ENCODE data around the gene KARS1.

KARS1 gene

GRCh38 chr16:75647492-75648264 lies at the start of gene KARS1, which contains the start of gene TERF2IP:
Gene KARS1 (minus strand): TSS chr16:75647665. CDS start chr16:75647639, 26 bp downstream.
Gene TERF2IP (plus strand): TSS chr16:75647773. CDS start chr16:75647883, 110 bp downstream.
- peak; percentile 65 for DNase-seq (ENCODE audit: low read depth)

GRCh38 chr16:75695708-75696107 lies 48.2 kb upstream of the KARS1 start:
- no peak for TF ChIP-seq CTCF (conservative IDR thresholded peaks at IDR 0.05; ENCODE audit: low read depth, low read length)
- H3K4me3 ChIP-seq (ENCODE audit: low read length) = no peak overlapping the region
- no peak for DNase-seq (ENCODE audit: low read depth)

More at GRCh38 chr16:75647492-75648264, at the start of gene KARS1, which contains the start of gene TERF2IP:
- TF ChIP-seq CTCF (conservative IDR thresholded peaks at IDR 0.05; ENCODE audit: low read depth, low read length) = no peak
- peak within 1 kb of the TSS; percentile 79 for H3K4me3 ChIP-seq (ENCODE audit: low read length)

GRCh38 chr16:75687361-75687760 lies 39.9 kb upstream of the KARS1 start:
- no peak for DNase-seq (ENCODE audit: low read depth)
- no peak for TF ChIP-seq CTCF (conservative IDR thresholded peaks at IDR 0.05; ENCODE audit: low read depth, low read length)
- H3K4me3 ChIP-seq (ENCODE audit: low read length) = no peak overlapping the region

GRCh38 chr16:75682308-75682707 lies 34.8 kb upstream of the KARS1 start:
- DNase-seq (ENCODE audit: low read depth) = no peak
- TF ChIP-seq CTCF (conservative IDR thresholded peaks at IDR 0.05; ENCODE audit: low read depth, low read length) = no peak

GRCh38 chr16:75679366-75679765 lies 31.9 kb upstream of the KARS1 start:
- H3K4me3 ChIP-seq (ENCODE audit: low read length) = no peak overlapping the region
- no peak for DNase-seq (ENCODE audit: low read depth)
- TF ChIP-seq CTCF (conservative IDR thresholded peaks at IDR 0.05; ENCODE audit: low read depth, low read length) = no peak

More at GRCh38 chr16:75682308-75682707, 34.8 kb upstream of the KARS1 start:
- no peak overlapping the region for H3K4me3 ChIP-seq (ENCODE audit: low read length)

GRCh38 chr16:75676909-75677308 lies 29.4 kb upstream of the KARS1 start, which contains the start of gene CPHXL2:
Gene CPHXL2 (minus strand): TSS chr16:75677009. CDS start chr16:75676999, 10 bp downstream.
- TF ChIP-seq CTCF (conservative IDR thresholded peaks at IDR 0.05; ENCODE audit: low read depth, low read length) = no peak
- no peak for DNase-seq (ENCODE audit: low read depth)

GRCh38 chr16:75667503-75667902 lies 20.0 kb upstream of the KARS1 start:
- no peak for TF ChIP-seq CTCF (conservative IDR thresholded peaks at IDR 0.05; ENCODE audit: low read depth, low read length)
- no peak for DNase-seq (ENCODE audit: low read depth)
- no peak overlapping the region for H3K4me3 ChIP-seq (ENCODE audit: low read length)

More at GRCh38 chr16:75676909-75677308, 29.4 kb upstream of the KARS1 start, which contains the start of gene CPHXL2:
- H3K4me3 ChIP-seq (ENCODE audit: low read length) = no peak within 1 kb of the TSS

Data from retinal pigment epithelial cell (primary cell).